ENCODE results near the gene BRIP1.

Gene BRIP1

GRCh38 chr17:61686113-61686512 lies 177.2 kb downstream of the BRIP1 start:
- no peak for TF ChIP-seq OSR1 (CRISPR knock-in tag; IDR thresholded peaks at IDR 0.05)
- TF ChIP-seq CSRNP3 (CRISPR knock-in tag; IDR thresholded peaks at IDR 0.05) = no peak
- TF ChIP-seq POU6F1 (CRISPR knock-in tag; IDR thresholded peaks at IDR 0.05; ENCODE audit: borderline replicate concordance, low read depth) = no peak
- TF ChIP-seq ESRRG (CRISPR knock-in tag; IDR thresholded peaks at IDR 0.05) = no peak
- TF ChIP-seq SNAI2 (CRISPR knock-in tag; IDR thresholded peaks at IDR 0.05) = no peak
- no peak for TF ChIP-seq BACH2 (CRISPR knock-in tag; IDR thresholded peaks at IDR 0.05; ENCODE audit: borderline replicate concordance)
- TF ChIP-seq ZNF565 (CRISPR knock-in tag; conservative IDR thresholded peaks at IDR 0.05; ENCODE audit: low read depth) = no peak
- TF ChIP-seq CREB5 (CRISPR knock-in tag; IDR thresholded peaks at IDR 0.05; ENCODE audit: low read depth) = no peak
- TF ChIP-seq PPARA (CRISPR knock-in tag; IDR thresholded peaks at IDR 0.05; ENCODE audit: borderline replicate concordance) = no peak
- TF ChIP-seq PATZ1 (CRISPR knock-in tag; IDR thresholded peaks at IDR 0.05; ENCODE audit: borderline replicate concordance) = no peak
- TF ChIP-seq GLIS3 (CRISPR knock-in tag; IDR thresholded peaks at IDR 0.05) = no peak
- no peak for TF ChIP-seq TSHZ2 (CRISPR knock-in tag; IDR thresholded peaks at IDR 0.05)
- no peak for TF ChIP-seq TCF4 (CRISPR knock-in tag; IDR thresholded peaks at IDR 0.05; ENCODE audit: borderline replicate concordance)
- no peak for TF ChIP-seq ZFP30 (CRISPR knock-in tag; IDR thresholded peaks at IDR 0.05)
- no peak for TF ChIP-seq ZFP3 (CRISPR knock-in tag; IDR thresholded peaks at IDR 0.05)
- no peak for TF ChIP-seq CSDC2 (CRISPR knock-in tag; IDR thresholded peaks at IDR 0.05)
- TF ChIP-seq ZNF70 (CRISPR knock-in tag; IDR thresholded peaks at IDR 0.05) = no peak
- no peak for TF ChIP-seq RARB (CRISPR knock-in tag; IDR thresholded peaks at IDR 0.05)
- no peak for TF ChIP-seq ZC3H10 (CRISPR knock-in tag; IDR thresholded peaks at IDR 0.05)
- no peak for ATAC-seq

- no peak for ATAC-seq
- TF ChIP-seq GLIS3 (CRISPR knock-in tag; IDR thresholded peaks at IDR 0.05) = no peak
- TF ChIP-seq TSHZ2 (CRISPR knock-in tag; IDR thresholded peaks at IDR 0.05) = no peak
- no peak for TF ChIP-seq OSR1 (CRISPR knock-in tag; IDR thresholded peaks at IDR 0.05)
- TF ChIP-seq ZNF70 (CRISPR knock-in tag; IDR thresholded peaks at IDR 0.05) = no peak
- TF ChIP-seq TCF4 (CRISPR knock-in tag; IDR thresholded peaks at IDR 0.05; ENCODE audit: borderline replicate concordance) = no peak
- no peak for TF ChIP-seq TOX (CRISPR knock-in tag; IDR thresholded peaks at IDR 0.05; ENCODE audit: borderline replicate concordance)
- TF ChIP-seq PATZ1 (CRISPR knock-in tag; IDR thresholded peaks at IDR 0.05; ENCODE audit: borderline replicate concordance) = no peak
- TF ChIP-seq ESRRG (CRISPR knock-in tag; IDR thresholded peaks at IDR 0.05) = no peak
- TF ChIP-seq BACH2 (CRISPR knock-in tag; IDR thresholded peaks at IDR 0.05; ENCODE audit: borderline replicate concordance) = no peak
- TF ChIP-seq ZC3H10 (CRISPR knock-in tag; IDR thresholded peaks at IDR 0.05) = no peak
- no peak for TF ChIP-seq ZFP3 (CRISPR knock-in tag; IDR thresholded peaks at IDR 0.05)
- no peak for TF ChIP-seq CSDC2 (CRISPR knock-in tag; IDR thresholded peaks at IDR 0.05)
- no peak for TF ChIP-seq RARB (CRISPR knock-in tag; IDR thresholded peaks at IDR 0.05)
Observed at GRCh38 chr17:61684818-61685217, 178.5 kb downstream of the BRIP1 start.

Measured in SK-N-SH treated with all-trans-retinoic acid at 6 μM for 48 hours (cell line).